GM12878 (cell line): ENCODE data around the gene KIF15.

Source experiments
- CEBPB ChIP-seq, 2 experiments: fragments of 150-350 bp in 1 of 2; IDR thresholded peaks; 2 replicates each; pipeline ENCODE4 v1.6.1; 2012 to 2014; ENCODE audit warnings: low read depth in 2 of 2, low read length in 2 of 2, borderline replicate concordance in 1 of 2, inconsistent platforms in 1 of 2
- DPF2 ChIP-seq: fragments of 450-650 bp; IDR thresholded peaks from 2 replicates; pipeline ENCODE4 v1.6.1; 2017; ENCODE audit warnings: mild to moderate bottlenecking
- EGR1 ChIP-seq, 2 experiments: IDR thresholded peaks; 1 replicate in 1 of 2; 2 replicates in 1 of 2; pipeline ENCODE4 v1.6.1; 2011 to 2012; ENCODE audit warnings: low read depth in 2 of 2, low read length in 2 of 2, borderline replicate concordance in 1 of 2, mild to moderate bottlenecking in 1 of 2, moderate library complexity in 1 of 2
- EP300 ChIP-seq, 2 experiments: fragments of 150-350 bp in 1 of 2; IDR thresholded peaks; 2 replicates each; pipeline ENCODE4 v1.6.1; 2011 to 2012; ENCODE audit warnings: low read depth in 2 of 2, low read length in 2 of 2, borderline replicate concordance in 1 of 2, improper control_type of control experiment in 1 of 2, inconsistent platforms in 1 of 2; ENCODE audit not compliant: control insufficient read depth in 1 of 2
- ESRRA ChIP-seq: IDR thresholded peaks from 2 replicates; pipeline ENCODE4 v1.6.1; 2012; ENCODE audit warnings: mild to moderate bottlenecking, low read length, improper control_type of control experiment
- PML ChIP-seq: IDR thresholded peaks from 2 replicates; pipeline ENCODE4 v1.6.1; 2012; ENCODE audit warnings: low read length, inconsistent platforms
- RAD51 ChIP-seq: fragments of 450-650 bp; IDR thresholded peaks from 2 replicates; pipeline ENCODE4 v1.6.1; 2016; ENCODE audit warnings: moderate library complexity, mild to moderate bottlenecking, inconsistent platforms
- RFX5 ChIP-seq: IDR thresholded peaks from 2 replicates; pipeline ENCODE4 v1.6.1; 2011; ENCODE audit warnings: low read depth, low read length, improper control_type of control experiment
- SMAD1 ChIP-seq: fragments of 450-650 bp; IDR thresholded peaks from 2 replicates; pipeline ENCODE4 v1.6.1; 2018; ENCODE audit warnings: mild to moderate bottlenecking, low read depth; ENCODE audit not compliant: partially characterized antibody
- SP1 ChIP-seq: IDR thresholded peaks from one replicate; pipeline ENCODE4 v1.6.1; 2011; ENCODE audit warnings: low read depth, low read length
- SPI1 ChIP-seq: IDR thresholded peaks from 2 replicates; pipeline ENCODE4 v1.6.1; 2011; ENCODE audit warnings: low read depth, mild to moderate bottlenecking, low read length, moderate library complexity, borderline replicate concordance; ENCODE audit not compliant: insufficient read depth
- TF ChIP-seq, protein P1 (sequence below): IDR thresholded peaks from 2 replicates; pipeline ENCODE4 v1.6.1; 2012; ENCODE audit warnings: low read depth, low read length, improper control_type of control experiment
- TF ChIP-seq, protein P2 (sequence below), 3 experiments: IDR thresholded peaks in 2 of 3; conservative IDR thresholded peaks in 1 of 3; 2 replicates each; pipeline ENCODE4 v1.5.1; 2011; ENCODE audit warnings: low read depth in 3 of 3, low read length in 3 of 3, mild to moderate bottlenecking in 3 of 3, control low read depth in 2 of 3, moderate library complexity in 2 of 3, inconsistent platforms in 1 of 3, mixed read lengths in 1 of 3; ENCODE audit not compliant: control insufficient read depth in 2 of 3, insufficient read depth in 1 of 3; ENCODE audit errors: extremely low read depth in 1 of 3

DNA sequence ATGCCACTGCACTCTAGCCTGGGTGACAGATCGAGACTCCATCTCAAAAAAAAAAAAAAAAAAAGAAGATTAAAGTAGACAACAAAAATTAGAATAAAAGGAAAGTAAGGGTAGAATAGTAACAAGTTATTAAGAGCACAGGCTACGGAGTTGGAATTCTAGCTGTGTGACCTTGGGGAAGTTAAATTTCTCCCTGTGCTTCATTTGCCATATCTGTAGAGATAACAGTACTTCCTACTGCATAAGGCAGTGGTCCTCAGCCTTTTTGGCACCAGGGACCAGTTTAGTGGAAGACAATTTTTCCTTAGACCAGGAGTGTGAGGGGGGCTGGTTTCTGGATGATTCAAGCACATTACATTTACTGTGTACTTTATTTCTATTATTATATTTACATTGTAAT, 71.4 kb downstream of the KIF15 start:
- TF ChIP-seq RFX5: no peak
- TF ChIP-seq, protein P1, sequence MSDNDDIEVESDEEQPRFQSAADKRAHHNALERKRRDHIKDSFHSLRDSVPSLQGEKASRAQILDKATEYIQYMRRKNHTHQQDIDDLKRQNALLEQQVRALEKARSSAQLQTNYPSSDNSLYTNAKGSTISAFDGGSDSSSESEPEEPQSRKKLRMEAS: no peak
- TF ChIP-seq, protein P2, sequence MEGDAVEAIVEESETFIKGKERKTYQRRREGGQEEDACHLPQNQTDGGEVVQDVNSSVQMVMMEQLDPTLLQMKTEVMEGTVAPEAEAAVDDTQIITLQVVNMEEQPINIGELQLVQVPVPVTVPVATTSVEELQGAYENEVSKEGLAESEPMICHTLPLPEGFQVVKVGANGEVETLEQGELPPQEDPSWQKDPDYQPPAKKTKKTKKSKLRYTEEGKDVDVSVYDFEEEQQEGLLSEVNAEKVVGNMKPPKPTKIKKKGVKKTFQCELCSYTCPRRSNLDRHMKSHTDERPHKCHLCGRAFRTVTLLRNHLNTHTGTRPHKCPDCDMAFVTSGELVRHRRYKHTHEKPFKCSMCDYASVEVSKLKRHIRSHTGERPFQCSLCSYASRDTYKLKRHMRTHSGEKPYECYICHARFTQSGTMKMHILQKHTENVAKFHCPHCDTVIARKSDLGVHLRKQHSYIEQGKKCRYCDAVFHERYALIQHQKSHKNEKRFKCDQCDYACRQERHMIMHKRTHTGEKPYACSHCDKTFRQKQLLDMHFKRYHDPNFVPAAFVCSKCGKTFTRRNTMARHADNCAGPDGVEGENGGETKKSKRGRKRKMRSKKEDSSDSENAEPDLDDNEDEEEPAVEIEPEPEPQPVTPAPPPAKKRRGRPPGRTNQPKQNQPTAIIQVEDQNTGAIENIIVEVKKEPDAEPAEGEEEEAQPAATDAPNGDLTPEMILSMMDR (IDR thresholded peaks at IDR 0.05 in 2 of 3, conservative IDR thresholded peaks at IDR 0.05 in 1 of 3; ENCODE audit: control insufficient read depth in 2 of 3, extremely low read depth in 1 of 3, insufficient read depth in 1 of 3, low read depth in 3 of 3, low read length in 3 of 3): no peak
- no peak for TF ChIP-seq RAD51
- TF ChIP-seq ESRRA: no peak
- no peak for TF ChIP-seq EGR1 (IDR thresholded peaks at IDR 0.05; ENCODE audit: borderline replicate concordance in 1 of 2, low read depth in 2 of 2, low read length in 2 of 2)
- TF ChIP-seq PML: no peak
- TF ChIP-seq SP1: no peak
- no peak for TF ChIP-seq SPI1
- TF ChIP-seq DPF2: no peak
- no peak for TF ChIP-seq CEBPB (IDR thresholded peaks at IDR 0.05; ENCODE audit: borderline replicate concordance in 1 of 2, low read depth in 2 of 2, low read length in 2 of 2)
- TF ChIP-seq SMAD1: no peak
- no peak for TF ChIP-seq EP300 (IDR thresholded peaks at IDR 0.05; ENCODE audit: borderline replicate concordance in 1 of 2, control insufficient read depth in 1 of 2, low read depth in 2 of 2, low read length in 2 of 2)
